Measurements from ENCODE around the gene GALNT10. TPM values are rescaled to one million over a fixed set of nuclear protein-coding genes. Genes with fewer than 3 reads are reported as not detected.

GALNT10 gene
- total and polyA plus RNA-seq, 10 of the 15 experiments (the other 5 are each of a cell fraction or from before 2014, with no cell fraction given): 3.9 to 35.4 (median 15.5) TPM

- TF ChIP-seq, protein P1, sequence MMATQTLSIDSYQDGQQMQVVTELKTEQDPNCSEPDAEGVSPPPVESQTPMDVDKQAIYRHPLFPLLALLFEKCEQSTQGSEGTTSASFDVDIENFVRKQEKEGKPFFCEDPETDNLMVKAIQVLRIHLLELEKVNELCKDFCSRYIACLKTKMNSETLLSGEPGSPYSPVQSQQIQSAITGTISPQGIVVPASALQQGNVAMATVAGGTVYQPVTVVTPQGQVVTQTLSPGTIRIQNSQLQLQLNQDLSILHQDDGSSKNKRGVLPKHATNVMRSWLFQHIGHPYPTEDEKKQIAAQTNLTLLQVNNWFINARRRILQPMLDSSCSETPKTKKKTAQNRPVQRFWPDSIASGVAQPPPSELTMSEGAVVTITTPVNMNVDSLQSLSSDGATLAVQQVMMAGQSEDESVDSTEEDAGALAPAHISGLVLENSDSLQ (IDR thresholded peaks at IDR 0.05): no peak
- no peak for TF ChIP-seq SRF (IDR thresholded peaks at IDR 0.05; ENCODE audit: low read depth in 2 of 2, low read length in 2 of 2)
Measured at GRCh38 chr5:154264549-154265196, 74.1 kb downstream of the GALNT10 start (continued).

DNA sequence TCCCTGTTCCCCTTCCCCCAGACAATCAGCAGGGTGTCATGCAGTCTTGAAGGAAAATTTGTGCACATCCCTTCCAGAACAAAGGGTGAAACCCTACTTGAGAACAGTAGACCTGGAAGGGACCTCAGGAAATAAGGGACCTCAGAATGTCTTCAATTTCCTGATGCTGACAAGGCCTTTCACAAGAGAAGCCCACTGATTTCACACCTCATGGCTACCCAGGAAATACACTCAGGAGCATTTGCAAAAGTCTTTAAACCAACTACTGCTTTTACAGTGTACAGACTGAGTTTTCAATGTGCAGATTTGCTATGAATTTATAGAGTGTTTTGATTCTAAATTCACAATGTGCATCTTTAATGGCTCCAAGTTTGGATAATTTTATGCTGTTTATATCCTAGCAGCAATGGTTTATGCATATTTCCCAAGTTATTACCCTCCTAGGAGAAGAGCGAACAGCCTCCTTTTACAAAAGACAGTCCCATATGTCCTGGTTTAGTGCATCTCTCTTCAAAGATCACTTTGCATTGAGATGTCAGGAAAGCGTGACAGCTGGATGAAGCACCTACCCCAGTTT lies 74.8 kb downstream of the GALNT10 start:
- H3K9me3 ChIP-seq (replicated peaks; ENCODE audit: control insufficient read depth, insufficient read depth, low read length): no peaks in the 10 kb centered on the region; the same call in 2 of the 3 replicates
- no peak for DNase-seq (ENCODE audit: low read depth, low spot score)
- ATAC-seq: no peak
- TF ChIP-seq ZBED1 (IDR thresholded peaks at IDR 0.05; ENCODE audit: borderline replicate concordance) (no peak), MXI1 (IDR thresholded peaks at IDR 0.05; ENCODE audit: low read depth, low read length) (no peak)
- ChIA-PET RAD21 (ENCODE audit: unreplicated experiment) (no interaction called here), CTCF (no interaction called here), SMC1A (ENCODE audit: uncharacterized antibody, unreplicated experiment) (interaction anchor here (1.0 kb wide), 1 partner anchor 15 kb away, joined by 3 read pairs; no protein-coding TSS in a partner anchor), POLR2A (no interaction called here)
- H4K20me1 ChIP-seq (ENCODE audit: control insufficient read depth, insufficient read depth): no peaks in the 10 kb centered on the region
- no TSS peak for BruUV-seq (replicated peaks)
- no peak overlapping the region for H3K4me3 ChIP-seq
- peaks cover 0 to 5% of the 10 kb centered on the region in 2 experiments; a peak in 2 of 4 replicates for H3K36me3 ChIP-seq (ENCODE audit: control insufficient read depth in 2 of 2, insufficient read depth in 2 of 2, low read length in 1 of 2)
- H3K4me2 ChIP-seq (ENCODE audit: control insufficient read depth, insufficient read depth): no peak overlapping the region
- no peak overlapping the region for H3K27ac ChIP-seq (ENCODE audit: control insufficient read depth, insufficient read depth)
- WGBS (ENCODE audit: insufficient coverage, insufficient replicate concordance, low lambda C conversion rate, missing lambda C conversion rate): 97% methylated on average over 2 of the region's 2 CpGs
- no peaks in the 10 kb centered on the region for H3K79me2 ChIP-seq (ENCODE audit: control insufficient read depth, insufficient read depth, low read length)
- no peaks in the 10 kb centered on the region for H3K4me1 ChIP-seq (ENCODE audit: control insufficient read depth, insufficient read depth, low read length)
- no peak overlapping the region for H3K9ac ChIP-seq (ENCODE audit: control insufficient read depth, insufficient read depth, low read length)
- no peaks in the 10 kb centered on the region for H3K27me3 ChIP-seq (replicated peaks in 1 of 2; ENCODE audit: control insufficient read depth in 2 of 2, insufficient read depth in 2 of 2, low read length in 1 of 2)
- no peak for FAIRE-seq
- intact Hi-C loops (cut with micrococcal nuclease; ENCODE audit: unreplicated experiment) (no loop called here), in situ Hi-C loops (cut with MboI) (no loop called here)
- H2AFZ ChIP-seq (ENCODE audit: control insufficient read depth, low read depth, low read length): no peak overlapping the region
